ENCODE results near the gene PRSS2.
A peak's percentile ranks its signal among the peaks of the same experiment; 100 is the strongest.

Gene PRSS2

GRCh38 chr7:142803901-142804300 lies 33.1 kb downstream of the PRSS2 start:
- DNase-seq: no peak

- peak in 1 of 2 donors; percentile 69 for DNase-seq
Measured at GRCh38 chr7:142804728-142805207, 34.0 kb downstream of the PRSS2 start.

GRCh38 chr7:142805350-142806021 lies 34.7 kb downstream of the PRSS2 start:
- DNase-seq: no peak

- peak in 1 of 2 donors; percentile 33 for DNase-seq
Measured at GRCh38 chr7:142806022-142806356, 35.2 kb downstream of the PRSS2 start.

DNA sequence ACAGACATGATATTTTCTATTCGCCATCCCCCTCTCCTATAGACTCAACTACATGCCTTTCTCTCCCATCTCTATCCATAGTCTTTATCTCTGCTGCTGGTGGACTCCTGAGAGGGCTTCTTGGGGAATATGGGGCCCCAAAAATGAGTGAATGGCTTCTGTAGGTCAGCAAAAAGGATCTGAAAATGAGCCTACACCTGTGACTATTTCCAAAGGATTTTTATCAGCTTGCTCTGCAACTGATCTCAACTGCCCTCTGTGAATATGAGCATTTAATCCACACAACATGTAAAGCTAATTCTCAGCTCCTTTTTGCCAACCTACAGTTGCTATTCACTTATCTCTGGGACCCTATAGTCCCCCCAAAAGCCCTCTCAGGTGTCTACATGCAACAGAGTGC lies 36.2 kb downstream of the PRSS2 start:
- DNase-seq: peak in 1 of 2 donors; percentile 15

DNA sequence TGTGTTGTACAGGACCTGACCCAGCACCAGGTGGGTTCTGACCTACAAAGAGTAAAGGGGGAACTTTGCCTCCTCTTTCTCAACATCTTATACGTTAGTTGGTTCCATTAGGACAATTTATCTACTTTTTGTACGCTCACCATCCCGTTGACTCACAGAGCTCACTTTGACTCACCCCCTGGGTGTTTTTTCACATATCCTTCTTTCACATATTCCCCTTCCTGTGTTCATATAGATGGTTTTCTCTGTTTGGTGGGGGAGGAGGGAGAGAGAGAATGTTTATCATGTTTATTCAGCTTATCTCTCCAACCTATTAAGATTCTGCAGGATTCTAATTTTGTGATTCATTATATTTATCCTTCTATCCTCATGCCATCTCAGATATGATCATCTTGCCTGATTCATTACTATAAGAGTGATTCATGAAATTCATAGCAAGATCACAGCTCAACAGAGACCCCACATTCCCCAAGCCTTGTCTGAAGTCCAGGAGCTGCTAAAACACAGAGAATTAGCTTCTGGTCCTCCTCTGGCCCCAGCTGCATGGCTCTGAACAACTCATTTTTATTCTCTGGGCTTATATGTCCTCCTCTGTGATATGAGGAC lies 37.2 kb downstream of the PRSS2 start:
- peak in 1 of 2 donors; percentile 75 for DNase-seq

DNA sequence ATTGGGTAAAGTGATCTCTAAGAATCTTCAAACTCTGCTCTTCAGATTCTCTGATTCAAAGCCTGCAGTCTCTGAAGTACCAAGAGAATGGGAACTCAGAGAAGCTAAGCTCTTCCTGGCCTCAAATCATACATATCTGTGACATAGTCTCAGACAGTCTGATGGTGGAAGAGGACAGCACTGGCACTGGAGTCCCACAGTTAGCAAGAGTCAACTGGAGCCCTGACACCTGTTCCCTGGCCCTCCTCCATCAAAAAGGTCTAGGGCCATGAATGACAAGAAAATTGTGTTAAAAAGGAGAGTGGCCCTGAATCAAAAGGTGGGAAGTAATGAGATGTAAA lies 37.7 kb downstream of the PRSS2 start:
- no peak for DNase-seq

- peak; percentile 96 to 97 for DNase-seq
Measured at GRCh38 chr7:142808802-142809583, 38.2 kb downstream of the PRSS2 start.

DNA sequence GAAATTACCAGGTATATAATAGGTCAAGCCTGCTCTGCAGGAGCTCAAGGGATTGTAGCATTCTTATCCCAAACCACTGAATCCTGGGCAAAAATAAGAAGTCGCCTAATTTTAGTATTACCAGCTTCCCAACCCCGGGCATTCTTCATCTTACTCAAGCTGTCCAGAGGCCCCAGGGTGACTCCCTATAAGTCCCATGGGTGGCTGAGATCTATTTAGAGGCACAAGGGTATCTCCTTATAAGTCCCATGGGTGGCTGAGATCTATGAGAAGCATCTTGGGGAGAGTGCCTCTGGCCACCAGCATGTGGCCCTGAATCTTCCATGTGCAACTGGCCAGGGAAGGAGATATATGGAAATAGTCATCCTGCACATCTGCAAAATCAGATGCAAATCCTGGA lies 38.9 kb downstream of the PRSS2 start:
- DNase-seq: no peak

- DNase-seq: peak; percentile 53 to 85
Measured at GRCh38 chr7:142811154-142811737, 40.5 kb downstream of the PRSS2 start.

GRCh38 chr7:142812437-142813215 lies 41.9 kb downstream of the PRSS2 start:
- peak in 1 of 2 donors; percentile 25 for DNase-seq

GRCh38 chr7:142813226-142813625 lies 42.5 kb downstream of the PRSS2 start:
- peak in 1 of 2 donors; percentile 31 for DNase-seq

DNA sequence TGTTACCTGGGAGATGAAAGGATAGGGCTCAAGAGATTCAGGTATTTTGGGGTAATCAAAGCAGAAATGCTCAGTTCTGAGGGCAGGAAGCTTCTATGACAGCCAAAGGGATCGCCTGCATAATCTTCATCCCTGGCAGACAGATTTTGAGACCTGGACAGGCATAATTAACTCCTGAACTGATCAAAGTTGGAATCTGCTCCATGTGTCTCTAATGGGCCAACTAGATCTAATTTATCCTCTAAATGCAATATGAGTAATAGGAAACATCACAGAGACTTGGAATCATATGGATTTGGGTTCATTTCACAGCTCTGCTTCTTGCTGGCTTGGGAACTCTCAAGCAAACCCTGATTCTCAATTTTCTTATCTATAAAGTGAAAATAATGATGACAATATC lies 42.9 kb downstream of the PRSS2 start:
- DNase-seq: no peak

- DNase-seq: no peak
Measured at GRCh38 chr7:142814451-142814850, 43.7 kb downstream of the PRSS2 start.

DNA sequence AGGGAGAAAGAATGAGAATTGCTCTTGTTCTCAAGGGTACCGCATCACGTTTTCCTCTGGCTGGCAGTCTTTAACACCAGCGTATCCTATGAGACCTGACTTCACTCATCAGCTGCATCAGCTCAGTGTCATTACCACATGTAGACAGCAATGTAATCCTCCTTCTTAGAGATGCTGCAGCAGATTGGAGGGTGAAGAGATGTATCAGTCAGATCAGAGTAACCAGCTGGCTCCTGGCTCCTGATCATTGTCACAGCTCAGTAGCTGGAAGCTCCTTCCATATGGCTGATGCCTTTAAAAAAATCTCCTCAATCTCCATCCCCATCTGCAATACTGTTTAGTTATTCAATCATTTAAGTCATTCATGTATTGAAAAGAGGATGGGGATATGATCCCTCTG lies 44.4 kb downstream of the PRSS2 start:
- no peak for DNase-seq

DNA sequence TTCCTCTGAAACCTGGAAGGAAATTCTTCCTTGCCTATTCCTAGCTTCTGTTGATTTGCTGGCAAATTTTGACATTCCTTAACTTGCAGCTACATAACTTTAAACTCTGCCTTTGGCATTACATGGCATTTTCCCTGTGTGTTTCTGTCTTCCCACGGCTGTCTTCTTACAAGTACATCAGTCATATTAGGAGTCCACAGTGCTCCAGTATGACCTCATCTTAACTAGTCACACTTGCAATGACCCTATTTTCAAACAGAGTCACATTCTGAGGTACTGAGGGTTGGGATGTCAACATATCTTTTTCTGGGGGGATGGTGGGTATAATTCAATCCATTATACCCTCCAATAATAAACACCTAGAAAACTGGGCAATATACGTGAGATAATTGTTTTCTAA lies 46.7 kb downstream of the PRSS2 start:
- DNase-seq: no peak

DNA sequence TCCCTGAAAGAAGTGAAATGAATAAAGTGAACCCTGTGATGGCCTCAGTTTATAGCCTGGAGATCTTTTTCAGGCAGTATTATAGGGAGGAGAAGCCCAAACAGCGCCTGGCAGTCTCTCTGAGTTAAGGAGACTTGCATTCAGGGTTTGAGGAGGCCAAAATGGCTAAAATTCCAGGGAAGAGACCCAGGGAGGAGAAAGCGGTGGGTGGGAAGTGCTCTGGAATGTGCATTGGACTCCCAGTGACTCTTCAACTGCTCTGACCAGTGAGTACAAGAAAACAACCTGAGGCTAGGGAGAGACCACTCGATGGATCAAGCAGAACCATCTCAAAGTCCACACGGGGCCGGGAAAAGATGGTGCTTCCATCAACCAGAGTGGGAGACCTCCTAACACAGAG lies 48.8 kb downstream of the PRSS2 start:
- DNase-seq: no peak

- DNase-seq: no peak
Measured at GRCh38 chr7:142822714-142823113, 51.9 kb downstream of the PRSS2 start.

Measured in CD4-positive, alpha-beta T cell treated with Interferon alpha-2 for 1 hour (primary cell).